ENCODE data around the gene RPSA. TPM values are rescaled to one million over a fixed set of nuclear protein-coding genes. Genes with fewer than 3 reads are reported as not detected.
"Not testable (repeated sequence)": the region's sequence is repeated elsewhere in the genome, so short reads cannot be mapped to it uniquely, and the experiment has no call there.

Gene RPSA
- total RNA-seq, 6 donors from 2014 or later: 317 to 921 (median 709) TPM

DNA sequence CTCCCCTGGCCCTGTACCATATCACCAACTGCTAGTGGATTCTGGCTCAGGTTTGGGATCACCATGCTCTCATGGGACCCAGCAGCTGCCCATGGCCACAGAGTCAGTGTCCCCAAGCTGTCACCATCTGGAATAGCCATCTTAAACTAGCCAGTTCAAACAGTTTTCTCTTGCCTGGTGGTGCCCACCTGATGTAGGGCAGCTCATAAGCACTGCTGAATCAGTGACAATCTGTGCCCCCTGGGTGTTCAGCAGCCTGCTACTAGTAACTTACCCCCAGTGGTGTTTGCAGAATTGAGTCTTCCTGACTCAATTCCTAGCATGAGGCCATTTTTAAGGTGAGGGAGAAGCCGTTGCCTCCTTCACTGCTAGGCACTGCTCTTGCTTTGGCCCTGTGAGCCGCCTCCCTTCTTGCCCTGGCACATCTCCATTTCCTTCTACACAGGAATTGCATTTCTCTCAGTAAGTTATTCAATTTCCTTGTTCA, 7.9 kb downstream of the RPSA start:
- Histone ChIP-seq H3K27ac (peak overlapping the region in 3 of 4 donors; percentile 9 to 62 (median 16)), H3K36me3 (peaks cover 22 to 52% (median 43%) of the 10 kb centered on the region in 4 donors), H3K4me1 (peaks cover 5 to 12% (median 6%) of the 10 kb centered on the region in 4 donors), H3K9me3 (no peaks in the 10 kb centered on the region), H3K27me3 (no peaks in the 10 kb centered on the region), H3K4me3 (no peak overlapping the region)
- 62 to 63% methylated on average over 2 of the region's 2 CpGs for WGBS, 2 donors
- TF ChIP-seq POLR2A (IDR thresholded peaks at IDR 0.05) (no peak), POLR2AphosphoS5 (IDR thresholded peaks at IDR 0.05) (no peak), EP300 (IDR thresholded peaks at IDR 0.05) (no peak)
- TF ChIP-seq, protein P1, sequence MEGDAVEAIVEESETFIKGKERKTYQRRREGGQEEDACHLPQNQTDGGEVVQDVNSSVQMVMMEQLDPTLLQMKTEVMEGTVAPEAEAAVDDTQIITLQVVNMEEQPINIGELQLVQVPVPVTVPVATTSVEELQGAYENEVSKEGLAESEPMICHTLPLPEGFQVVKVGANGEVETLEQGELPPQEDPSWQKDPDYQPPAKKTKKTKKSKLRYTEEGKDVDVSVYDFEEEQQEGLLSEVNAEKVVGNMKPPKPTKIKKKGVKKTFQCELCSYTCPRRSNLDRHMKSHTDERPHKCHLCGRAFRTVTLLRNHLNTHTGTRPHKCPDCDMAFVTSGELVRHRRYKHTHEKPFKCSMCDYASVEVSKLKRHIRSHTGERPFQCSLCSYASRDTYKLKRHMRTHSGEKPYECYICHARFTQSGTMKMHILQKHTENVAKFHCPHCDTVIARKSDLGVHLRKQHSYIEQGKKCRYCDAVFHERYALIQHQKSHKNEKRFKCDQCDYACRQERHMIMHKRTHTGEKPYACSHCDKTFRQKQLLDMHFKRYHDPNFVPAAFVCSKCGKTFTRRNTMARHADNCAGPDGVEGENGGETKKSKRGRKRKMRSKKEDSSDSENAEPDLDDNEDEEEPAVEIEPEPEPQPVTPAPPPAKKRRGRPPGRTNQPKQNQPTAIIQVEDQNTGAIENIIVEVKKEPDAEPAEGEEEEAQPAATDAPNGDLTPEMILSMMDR (IDR thresholded peaks at IDR 0.05): no peak
- DNase-seq (peak in 1 of 2 donors; percentile 40), ATAC-seq (ENCODE audit: low FRiP score in 2 of 2) (no peak)

DNA sequence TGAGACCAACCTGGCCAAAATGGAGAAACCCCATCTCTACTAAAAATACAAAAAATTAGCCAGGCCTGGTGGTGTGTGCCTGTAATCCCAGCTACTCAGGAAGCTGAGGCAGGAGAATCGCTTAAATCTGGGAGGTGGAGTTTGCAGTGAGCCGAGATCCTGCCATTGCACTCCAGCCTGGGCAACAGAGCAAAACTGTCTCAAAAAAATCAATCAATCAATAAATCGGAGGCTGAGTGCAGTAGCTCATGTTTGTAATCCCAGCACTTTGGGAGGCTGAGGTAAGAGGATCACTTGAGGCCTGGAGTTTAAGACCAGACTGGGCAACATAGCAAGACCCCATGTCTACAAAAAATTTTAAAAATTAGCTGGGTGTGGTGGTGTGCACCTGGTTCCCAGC, 8.8 kb downstream of the RPSA start:
- 75 to 87% methylated on average over 3 of the region's 3 CpGs for WGBS, 2 donors
- H3K27ac ChIP-seq; DNase-seq; H3K4me1 ChIP-seq; ATAC-seq (ENCODE audit: low FRiP score in 2 of 2); H3K4me3 ChIP-seq; H3K9me3 ChIP-seq; H3K27me3 ChIP-seq: not testable (repeated sequence)
- peaks cover 22 to 44% (median 36%) of the 10 kb centered on the region in 4 donors for H3K36me3 ChIP-seq

GRCh38 chr3:39415983-39416382, 9.5 kb downstream of the RPSA start:
- TF ChIP-seq, protein P1 (IDR thresholded peaks at IDR 0.05): no peak
- TF ChIP-seq POLR2A (IDR thresholded peaks at IDR 0.05) (no peak), EP300 (IDR thresholded peaks at IDR 0.05) (no peak), POLR2AphosphoS5 (IDR thresholded peaks at IDR 0.05) (no peak)
- Histone ChIP-seq H3K9me3 (no peaks in the 10 kb centered on the region), H3K4me1 (peaks cover 0 to 5% (median 2%) of the 10 kb centered on the region in 4 donors), H3K4me3 (no peak overlapping the region), H3K36me3 (peaks cover 20 to 37% (median 32%) of the 10 kb centered on the region in 4 donors), H3K27ac (no peak overlapping the region), H3K27me3 (no peaks in the 10 kb centered on the region)
- ATAC-seq (ENCODE audit: low FRiP score in 2 of 2) (peak in 1 of 2 donors; percentile 41), DNase-seq (no peak)
- WGBS, 2 donors: 100% methylated on average over 1 of the region's 1 CpG; no CpG with 5 or more reads in 1 of the 2 donors

DNA sequence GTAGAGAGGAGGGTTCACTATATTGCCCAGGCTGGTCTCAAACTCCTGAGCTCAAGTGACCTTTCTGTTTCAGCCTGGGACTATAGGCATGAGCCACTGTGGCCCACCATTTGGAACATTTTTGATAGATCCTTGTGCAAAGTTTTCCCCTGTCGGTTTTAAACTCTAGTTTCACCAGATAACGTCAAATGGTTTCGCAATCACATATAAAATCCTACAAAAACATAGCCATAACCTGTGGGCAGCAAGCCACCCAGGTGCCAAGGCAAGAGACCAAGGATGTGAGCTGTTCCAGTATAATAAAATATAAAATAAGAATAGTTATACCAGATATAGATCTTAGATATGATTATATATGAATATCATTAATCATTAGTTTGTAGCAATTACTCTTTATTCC, 10.5 kb downstream of the RPSA start:
- not testable (repeated sequence) for H3K27ac ChIP-seq; H3K4me1 ChIP-seq; H3K9me3 ChIP-seq; DNase-seq; H3K4me3 ChIP-seq; ATAC-seq (ENCODE audit: low FRiP score in 2 of 2); H3K27me3 ChIP-seq
- 48 to 57% methylated on average over 3 of the region's 3 CpGs for WGBS, 2 donors
- H3K36me3 ChIP-seq: peaks cover 14 to 27% (median 22%) of the 10 kb centered on the region in 4 donors

GRCh38 chr3:39418556-39419225, 12.2 kb downstream of the RPSA start:
- H3K9me3 ChIP-seq; DNase-seq; H3K27me3 ChIP-seq; H3K4me1 ChIP-seq; H3K4me3 ChIP-seq; ATAC-seq (ENCODE audit: low FRiP score in 2 of 2): not testable (repeated sequence)
- 30 to 49% methylated on average over 14 of the region's 14 CpGs for WGBS, 2 donors
- Histone ChIP-seq H3K36me3 (peaks cover 0 to 10% (median 5%) of the 10 kb centered on the region in 4 donors), H3K27ac (peak overlapping the region in 3 of 4 donors; percentile 13 to 51 (median 16))

DNA sequence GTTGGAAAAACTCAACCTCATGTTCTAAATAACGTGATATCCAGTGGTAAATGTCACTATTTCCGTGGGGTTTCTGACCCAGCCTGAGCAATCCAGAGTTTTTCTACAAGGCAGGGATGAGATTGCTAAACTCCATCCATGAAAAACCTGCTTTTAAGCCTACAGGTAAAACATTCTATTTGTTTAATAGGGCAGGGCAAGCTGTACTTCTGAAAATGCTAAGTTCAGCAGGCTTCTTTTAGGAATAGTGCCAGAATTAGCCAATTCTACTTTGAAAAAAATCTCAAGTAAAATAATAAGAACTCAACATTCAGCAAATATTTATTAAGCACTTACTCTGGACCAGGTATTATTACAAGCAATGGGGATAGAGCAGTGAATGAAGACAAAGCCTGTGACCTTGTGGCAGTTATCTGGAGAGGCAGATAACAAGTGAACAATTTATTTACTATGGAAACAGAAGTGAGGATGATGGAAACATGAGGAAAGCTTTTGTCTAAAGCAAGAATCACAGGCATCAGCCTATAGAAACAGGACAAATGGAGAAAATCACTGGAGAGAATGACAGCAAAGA, 13.3 kb downstream of the RPSA start:
- Histone ChIP-seq H3K36me3 (no peaks in the 10 kb centered on the region), H3K27ac (peak overlapping the region in 2 of 4 donors; percentile 13 to 51), H3K4me3 (no peak overlapping the region), H3K27me3 (no peaks in the 10 kb centered on the region), H3K4me1 (peaks cover 0 to 3% (median 0%) of the 10 kb centered on the region in 4 donors), H3K9me3 (no peaks in the 10 kb centered on the region)
- 73 to 77% methylated on average over 2 of the region's 2 CpGs for WGBS, 2 donors
- TF ChIP-seq POLR2A (IDR thresholded peaks at IDR 0.05): no peak
- no peak for TF ChIP-seq POLR2AphosphoS5 (IDR thresholded peaks at IDR 0.05)
- TF ChIP-seq, protein P1 (IDR thresholded peaks at IDR 0.05): no peak
- TF ChIP-seq EP300 (IDR thresholded peaks at IDR 0.05): no peak
- peak in 1 of 2 donors; percentile 77 for ATAC-seq (ENCODE audit: low FRiP score in 2 of 2)
- DNase-seq: no peak
